ENCODE results near the gene TIGD2.
"Not testable (repeated sequence)": the region's sequence is repeated elsewhere in the genome, so short reads cannot be mapped to it uniquely, and the experiment has no call there.

DNA sequence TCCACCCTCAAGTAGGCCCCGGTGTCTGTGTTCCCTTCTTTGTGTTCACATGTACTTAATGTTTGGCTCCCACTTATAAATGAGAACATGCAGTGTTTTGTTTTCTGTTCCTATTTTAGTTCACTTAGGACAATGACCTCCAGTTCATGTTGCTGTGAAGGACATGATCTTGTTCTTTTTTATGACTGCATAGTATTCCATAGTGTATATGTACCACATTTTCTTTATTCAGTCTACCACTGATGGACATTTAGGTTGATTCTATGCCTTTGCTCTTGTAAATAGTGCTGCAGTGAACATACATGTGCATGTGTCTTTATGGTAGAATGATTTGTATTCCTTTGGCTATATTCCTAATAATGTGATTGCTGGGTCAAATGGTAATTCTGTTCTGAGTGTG lies 33.3 kb downstream of the TIGD2 start:
- TF ChIP-seq REST (IDR thresholded peaks at IDR 0.05; ENCODE audit: borderline replicate concordance); REST (CRISPR knock-in tag; IDR thresholded peaks at IDR 0.05; ENCODE audit: low read depth); SETDB1 (IDR thresholded peaks at IDR 0.05; ENCODE audit: low read length); ZNF740 (CRISPR knock-in tag; IDR thresholded peaks at IDR 0.05); ZNF740 (tag; IDR thresholded peaks at IDR 0.05); CTCF (IDR thresholded peaks at IDR 0.05 in 2 of 3, conservative IDR thresholded peaks at IDR 0.05 in 1 of 3; ENCODE audit: insufficient read depth in 2 of 3, low read depth in 1 of 3, low read length in 3 of 3); ZNF165 (CRISPR knock-in tag; IDR thresholded peaks at IDR 0.05; ENCODE audit: borderline replicate concordance); TRIM25 (IDR thresholded peaks at IDR 0.05; ENCODE audit: borderline replicate concordance); HMG20A (CRISPR knock-in tag; conservative IDR thresholded peaks at IDR 0.05); SPI1 (IDR thresholded peaks at IDR 0.05; ENCODE audit: borderline replicate concordance, low read depth, low read length); ZZZ3 (IDR thresholded peaks at IDR 0.05); ZNF324 (CRISPR knock-in tag; IDR thresholded peaks at IDR 0.05); TARDBP (IDR thresholded peaks at IDR 0.05): not testable (repeated sequence)
